Osteocyte (in vitro differentiated cells): ENCODE measurements around the gene B3GNT7. TPM values are rescaled to one million over a fixed set of nuclear protein-coding genes. Genes with fewer than 3 reads are reported as not detected.
"Not testable (repeated sequence)": the region's sequence is repeated elsewhere in the genome, so short reads cannot be mapped to it uniquely, and the experiment has no call there.

Experiments
- DNase-seq: peaks from one replicate; pipeline ENCODE4 v3.0.0; 2021; ENCODE audit warnings: mixed read lengths; ENCODE audit not compliant: unreplicated experiment; ENCODE audit errors: extremely low spot score
- H3K27ac Mint-ChIP-seq: one replicate; pipeline ENCODE4 v1.8.0; 2021; ENCODE audit warnings: mild to moderate bottlenecking, mixed read lengths; ENCODE audit not compliant: unreplicated experiment
- H3K27me3 Mint-ChIP-seq: one replicate; pipeline ENCODE4 v1.8.0; 2021; ENCODE audit warnings: mixed read lengths; ENCODE audit not compliant: unreplicated experiment
- H3K36me3 Mint-ChIP-seq: one replicate; pipeline ENCODE4 v1.8.0; 2021; ENCODE audit warnings: mixed read lengths; ENCODE audit not compliant: unreplicated experiment
- H3K4me1 Mint-ChIP-seq: one replicate; pipeline ENCODE4 v1.8.0; 2021; ENCODE audit warnings: mixed read lengths; ENCODE audit not compliant: unreplicated experiment
- H3K4me3 Mint-ChIP-seq: one replicate; pipeline ENCODE4 v1.8.0; 2021; ENCODE audit warnings: mild to moderate bottlenecking, moderate library complexity, mixed read lengths; ENCODE audit not compliant: unreplicated experiment
- H3K9me3 Mint-ChIP-seq: one replicate; pipeline ENCODE4 v1.8.0; 2021; ENCODE audit warnings: mixed read lengths; ENCODE audit not compliant: unreplicated experiment
- total RNA-seq: library from RNA; stranded (reverse); gene quantifications from 2 replicates; pipeline ENCODE4 v1.2.1, GENCODE V29; 2021
- TF ChIP-seq, protein P1 (sequence below): fragments of 200-600 bp; sonication (generic); IDR thresholded peaks from 2 replicates; pipeline ENCODE4 v1.5.0; 2021; ENCODE audit warnings: antibody characterized with exemption, mild to moderate bottlenecking, moderate library complexity

B3GNT7 gene
- total RNA-seq, 1 donor from 2014 or later, result 1.1 TPM

DNA sequence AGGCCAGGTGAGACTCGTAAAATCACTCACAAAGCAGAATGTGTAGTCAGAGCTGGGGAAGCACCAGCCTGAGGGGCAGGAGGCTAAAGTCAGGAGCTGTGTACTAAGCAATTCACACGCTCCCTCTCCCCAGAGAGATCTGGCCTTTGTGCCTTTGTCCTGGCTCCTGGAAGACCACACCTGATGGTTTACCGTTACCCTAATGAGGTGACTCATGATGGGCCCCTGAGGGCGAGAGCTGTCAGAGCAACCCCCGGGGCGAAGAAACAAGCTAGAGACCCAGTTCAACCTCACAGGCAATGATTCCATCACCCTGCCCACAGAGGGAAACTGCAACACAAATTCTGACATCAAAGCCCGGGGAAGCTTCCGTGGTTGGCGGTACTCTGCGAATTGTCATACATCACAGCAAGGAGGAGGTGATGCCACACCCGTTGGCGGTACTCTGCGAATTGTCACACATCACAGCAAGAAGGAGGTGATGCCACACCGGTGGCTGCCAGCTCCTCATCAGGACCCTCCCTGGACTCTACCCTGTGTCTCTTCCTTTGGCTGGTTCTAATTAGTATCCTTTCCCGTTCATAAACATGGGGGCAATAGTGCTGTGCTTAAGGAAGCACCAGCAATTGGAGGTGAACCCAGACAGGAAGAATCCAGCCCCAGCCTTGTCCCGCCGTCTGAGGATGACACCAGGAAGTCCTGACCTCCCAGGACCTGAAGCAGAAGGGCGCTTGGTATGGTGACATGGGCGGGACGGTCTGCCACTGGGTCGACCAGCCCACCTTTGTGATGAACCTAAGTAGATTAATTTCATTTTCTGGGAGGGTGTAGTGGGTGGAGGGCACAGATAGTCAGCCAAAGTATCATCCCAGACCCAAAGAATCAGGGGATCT, 30.5 kb downstream of the B3GNT7 start:
- H3K9me3 Mint-ChIP-seq, result peaks cover 2% of the 10 kb centered on the region
- TF ChIP-seq, protein P1, sequence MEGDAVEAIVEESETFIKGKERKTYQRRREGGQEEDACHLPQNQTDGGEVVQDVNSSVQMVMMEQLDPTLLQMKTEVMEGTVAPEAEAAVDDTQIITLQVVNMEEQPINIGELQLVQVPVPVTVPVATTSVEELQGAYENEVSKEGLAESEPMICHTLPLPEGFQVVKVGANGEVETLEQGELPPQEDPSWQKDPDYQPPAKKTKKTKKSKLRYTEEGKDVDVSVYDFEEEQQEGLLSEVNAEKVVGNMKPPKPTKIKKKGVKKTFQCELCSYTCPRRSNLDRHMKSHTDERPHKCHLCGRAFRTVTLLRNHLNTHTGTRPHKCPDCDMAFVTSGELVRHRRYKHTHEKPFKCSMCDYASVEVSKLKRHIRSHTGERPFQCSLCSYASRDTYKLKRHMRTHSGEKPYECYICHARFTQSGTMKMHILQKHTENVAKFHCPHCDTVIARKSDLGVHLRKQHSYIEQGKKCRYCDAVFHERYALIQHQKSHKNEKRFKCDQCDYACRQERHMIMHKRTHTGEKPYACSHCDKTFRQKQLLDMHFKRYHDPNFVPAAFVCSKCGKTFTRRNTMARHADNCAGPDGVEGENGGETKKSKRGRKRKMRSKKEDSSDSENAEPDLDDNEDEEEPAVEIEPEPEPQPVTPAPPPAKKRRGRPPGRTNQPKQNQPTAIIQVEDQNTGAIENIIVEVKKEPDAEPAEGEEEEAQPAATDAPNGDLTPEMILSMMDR, result no peak
- H3K27ac Mint-ChIP-seq, result no peak overlapping the region
- DNase-seq, result no peak
- no peak overlapping the region for H3K4me3 Mint-ChIP-seq
- no peaks in the 10 kb centered on the region for H3K36me3 Mint-ChIP-seq
- H3K4me1 Mint-ChIP-seq, result no peaks in the 10 kb centered on the region
- no peaks in the 10 kb centered on the region for H3K27me3 Mint-ChIP-seq

DNA sequence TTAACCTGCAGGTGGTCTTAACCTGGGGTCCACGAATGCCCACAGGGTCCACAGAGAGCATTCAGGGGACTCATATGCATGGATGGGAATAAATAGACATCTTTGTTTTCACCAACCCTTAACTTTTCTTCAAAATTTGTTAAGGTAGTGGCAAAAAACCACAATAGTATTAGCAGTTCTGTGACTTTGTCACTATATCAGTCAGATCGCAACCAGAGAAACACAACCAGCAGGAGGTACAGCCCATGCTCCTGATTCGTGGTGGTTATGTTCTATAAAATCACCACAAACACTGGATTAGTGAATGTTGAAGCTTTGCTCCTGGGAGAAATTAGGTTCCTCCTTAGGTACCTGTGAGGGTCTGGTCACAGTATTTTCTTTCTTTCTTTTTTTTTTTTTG, 31.6 kb downstream of the B3GNT7 start:
- no peaks in the 10 kb centered on the region for H3K27me3 Mint-ChIP-seq
- no peak for DNase-seq
- no peak overlapping the region for H3K4me3 Mint-ChIP-seq
- H3K9me3 Mint-ChIP-seq, result peaks cover 13% of the 10 kb centered on the region
- H3K27ac Mint-ChIP-seq, result no peak overlapping the region
- H3K4me1 Mint-ChIP-seq, result no peaks in the 10 kb centered on the region
- H3K36me3 Mint-ChIP-seq, result no peaks in the 10 kb centered on the region
- TF ChIP-seq, protein P1, result no peak

DNA sequence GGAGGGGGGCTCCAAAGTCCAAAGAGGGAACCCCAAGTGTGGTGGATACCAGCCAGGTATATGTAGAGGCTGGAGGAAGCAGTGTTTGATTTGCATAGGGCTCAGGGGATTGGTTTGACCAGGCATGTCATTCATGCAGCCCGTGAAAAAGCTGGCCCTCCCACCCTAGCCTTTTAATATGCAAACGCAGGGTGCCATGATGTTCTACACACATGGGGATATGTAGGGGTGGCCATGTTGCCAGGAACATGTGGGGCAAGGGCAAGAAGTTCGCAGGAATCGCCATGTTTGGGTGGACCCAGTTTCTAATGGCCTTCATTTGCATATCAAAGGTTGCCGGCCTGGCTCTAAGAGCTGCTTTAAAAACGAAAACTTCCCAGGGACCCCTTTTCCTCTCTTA, 33.6 kb downstream of the B3GNT7 start:
- no peak for DNase-seq
- TF ChIP-seq, protein P1, result no peak
- Mint-ChIP-seq H3K4me3 (no peak overlapping the region), H3K9me3 (peaks cover 13% of the 10 kb centered on the region), H3K27me3 (no peaks in the 10 kb centered on the region), H3K27ac (no peak overlapping the region), H3K4me1 (no peaks in the 10 kb centered on the region), H3K36me3 (no peaks in the 10 kb centered on the region)

DNA sequence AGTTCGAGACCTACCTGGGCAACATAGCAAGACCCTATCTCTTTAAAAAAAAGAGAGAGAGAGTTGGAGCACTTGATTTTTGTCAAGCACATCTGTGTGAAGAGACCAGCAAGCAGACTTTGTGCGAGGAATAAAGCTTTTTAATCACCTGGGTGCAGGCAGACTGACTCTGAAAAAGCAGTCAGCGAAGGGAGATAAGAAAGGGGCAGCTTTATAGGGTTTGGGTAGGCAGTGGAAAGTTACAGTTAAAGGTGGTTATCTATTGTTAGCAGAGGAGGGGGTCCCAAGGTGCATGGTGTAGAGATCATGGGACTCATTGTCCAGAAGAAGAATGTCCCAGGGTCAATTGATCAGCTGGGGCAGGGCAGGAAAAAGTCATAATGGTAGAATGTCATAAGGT, 34.4 kb downstream of the B3GNT7 start:
- no peak for DNase-seq
- TF ChIP-seq, protein P1, result no peak
- no peaks in the 10 kb centered on the region for H3K27me3 Mint-ChIP-seq
- H3K4me3 Mint-ChIP-seq, result no peak overlapping the region
- H3K36me3 Mint-ChIP-seq, result no peaks in the 10 kb centered on the region
- H3K4me1 Mint-ChIP-seq, result no peaks in the 10 kb centered on the region
- no peak overlapping the region for H3K27ac Mint-ChIP-seq
- H3K9me3 Mint-ChIP-seq, result peaks cover 13% of the 10 kb centered on the region

DNA sequence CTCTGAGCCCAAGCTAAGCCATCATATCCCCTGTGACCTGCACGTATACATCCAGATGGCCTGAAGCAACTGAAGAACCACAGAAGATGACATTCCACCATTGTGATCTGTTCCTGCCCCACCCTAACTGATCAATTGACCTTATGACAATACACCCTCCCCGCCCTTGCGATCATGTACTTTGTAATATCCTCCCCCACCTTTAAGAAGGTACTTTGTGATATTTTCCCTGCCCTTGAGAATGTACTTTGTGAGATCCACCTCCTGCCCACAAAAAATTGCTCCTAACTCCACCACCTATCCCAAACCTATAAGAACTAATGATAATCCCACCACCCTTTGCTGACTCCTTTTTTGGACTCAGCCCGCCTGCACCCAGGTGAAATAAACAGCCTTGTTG, 34.9 kb downstream of the B3GNT7 start:
- DNase-seq, H3K27me3 Mint-ChIP-seq, H3K4me1 Mint-ChIP-seq, H3K36me3 Mint-ChIP-seq, H3K4me3 Mint-ChIP-seq, H3K27ac Mint-ChIP-seq: not testable (repeated sequence)
- peaks cover 13% of the 10 kb centered on the region for H3K9me3 Mint-ChIP-seq
